Measurements from ENCODE around the gene PYGO2.
A peak's percentile ranks its signal among the peaks of the same experiment; 100 is the strongest.
"Not testable (repeated sequence)": the region's sequence is repeated elsewhere in the genome, so short reads cannot be mapped to it uniquely, and the experiment has no call there.

Gene PYGO2

GRCh38 chr1:154940213-154940560, 21.4 kb downstream of the PYGO2 start:
- no peak for DNase-seq

GRCh38 chr1:154938604-154939399, 22.8 kb downstream of the PYGO2 start:
- no peak for DNase-seq

GRCh38 chr1:154937988-154938386, 23.6 kb downstream of the PYGO2 start:
- DNase-seq, result no peak

GRCh38 chr1:154937085-154937987, 24.2 kb downstream of the PYGO2 start:
- DNase-seq, result peak; percentile 96

- peak; percentile 98 for DNase-seq
These were observed 25.0 kb downstream of the PYGO2 start, which contains the start of gene PMVK for GRCh38 chr1:154936555-154937084. TSS of gene PMVK (minus strand) at chr1:154936719. CDS start at chr1:154936685, 34 bp downstream.

- no peak for DNase-seq
These were observed 25.6 kb downstream of the PYGO2 start for GRCh38 chr1:154935749-154936554.

GRCh38 chr1:154934358-154934948, 27.1 kb downstream of the PYGO2 start:
- DNase-seq, result no peak

- DNase-seq, result peak; percentile 75
These were observed 29.6 kb downstream of the PYGO2 start for GRCh38 chr1:154931940-154932487.

GRCh38 chr1:154926201-154926600, 35.4 kb downstream of the PYGO2 start:
- no peak for DNase-seq

- no peak for DNase-seq
These were observed 36.0 kb downstream of the PYGO2 start for GRCh38 chr1:154925335-154926170.

GRCh38 chr1:154923695-154924094, 37.9 kb downstream of the PYGO2 start:
- no peak for DNase-seq

- DNase-seq, result peak; percentile 57
These were observed 48.3 kb downstream of the PYGO2 start for GRCh38 chr1:154913273-154913672.

- no peak for DNase-seq
These were observed 48.8 kb downstream of the PYGO2 start for GRCh38 chr1:154912755-154913154.

GRCh38 chr1:154911691-154912550, 49.7 kb downstream of the PYGO2 start:
- DNase-seq, result peak; percentile 61

- DNase-seq, result no peak
These were observed 50.7 kb downstream of the PYGO2 start for GRCh38 chr1:154910851-154911250.

GRCh38 chr1:154908937-154909336, 52.6 kb downstream of the PYGO2 start:
- no peak for DNase-seq

GRCh38 chr1:154908129-154908528, 53.5 kb downstream of the PYGO2 start:
- not testable (repeated sequence) for DNase-seq
